ENCODE measurements around the gene EBPL. TPM values are rescaled to one million over a fixed set of nuclear protein-coding genes. Genes with fewer than 3 reads are reported as not detected.

Gene EBPL
- polyA plus RNA-seq, 3 donors = 50.4 to 58.6 (median 53.0) TPM

- DNase-seq (ENCODE audit: extremely low read depth in 1 of 11, low read depth in 9 of 11, low spot score in 4 of 11) = no peak
These were observed 2.0 kb upstream of the EBPL start for GRCh38 chr13:49693191-49693733.

DNA sequence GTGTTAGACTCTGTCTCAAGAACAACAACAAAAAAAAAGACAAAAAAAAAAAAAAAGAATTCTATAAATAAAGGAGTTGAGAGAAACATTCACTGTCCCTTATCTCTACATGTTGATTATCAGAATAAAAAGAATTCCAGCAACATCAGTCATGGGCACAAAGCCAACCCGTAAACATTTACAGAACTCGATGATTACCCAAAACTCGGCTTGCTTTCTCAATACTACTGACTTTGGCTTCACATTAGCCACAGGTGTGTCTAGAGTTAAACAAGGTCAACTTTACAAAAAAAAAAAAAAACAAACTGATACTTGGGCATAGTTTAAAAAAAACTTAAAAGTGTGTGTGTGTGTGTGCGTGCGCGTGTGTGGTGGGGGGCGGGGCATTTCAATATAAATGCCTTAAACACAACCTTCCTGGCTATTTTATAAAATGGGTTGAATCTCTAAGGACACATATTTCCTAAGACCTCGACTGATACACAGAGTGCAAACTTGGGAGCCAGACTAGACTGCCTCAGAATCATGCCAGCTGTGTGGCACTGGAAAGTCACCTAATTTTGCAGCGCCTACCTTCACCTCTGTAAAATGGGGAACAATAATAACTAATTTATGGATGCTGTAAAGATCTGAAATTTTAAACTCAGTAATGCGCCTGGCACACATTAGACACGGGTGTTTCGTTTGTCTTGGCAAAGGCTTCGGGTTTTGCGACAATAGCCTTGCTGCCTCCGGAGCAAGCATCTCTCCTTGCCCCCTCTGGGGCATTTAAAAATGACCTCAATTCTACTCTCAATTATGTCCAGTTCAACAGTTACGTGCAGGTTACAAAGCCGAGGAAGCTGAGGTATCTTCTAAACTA, 922 bp downstream of the EBPL start:
- peak in 3 of 11 donors; percentile 4 to 27 (median 6) for DNase-seq (ENCODE audit: extremely low read depth in 1 of 11, low read depth in 9 of 11, low spot score in 4 of 11)

DNA sequence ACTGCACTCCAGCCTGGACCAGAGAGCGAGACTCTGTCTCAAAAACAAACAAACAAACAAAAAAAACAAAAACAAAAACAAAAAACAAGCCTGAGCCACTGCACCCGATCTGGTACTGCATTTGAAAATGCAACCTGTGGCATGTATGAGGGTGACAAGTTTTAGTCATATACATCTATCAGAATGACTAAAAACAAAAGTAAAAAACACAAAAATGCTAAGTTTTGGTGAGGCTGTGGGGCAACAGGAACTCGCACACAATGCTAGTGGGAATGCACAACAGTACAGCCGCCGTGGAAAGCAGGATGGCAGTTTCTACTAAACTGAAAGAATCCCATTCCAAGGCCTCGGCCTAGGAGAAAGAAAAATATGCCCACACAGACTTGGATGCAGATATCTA, 7.8 kb downstream of the EBPL start:
- no peak for DNase-seq (ENCODE audit: extremely low read depth in 1 of 11, low read depth in 9 of 11, low spot score in 4 of 11)

DNA sequence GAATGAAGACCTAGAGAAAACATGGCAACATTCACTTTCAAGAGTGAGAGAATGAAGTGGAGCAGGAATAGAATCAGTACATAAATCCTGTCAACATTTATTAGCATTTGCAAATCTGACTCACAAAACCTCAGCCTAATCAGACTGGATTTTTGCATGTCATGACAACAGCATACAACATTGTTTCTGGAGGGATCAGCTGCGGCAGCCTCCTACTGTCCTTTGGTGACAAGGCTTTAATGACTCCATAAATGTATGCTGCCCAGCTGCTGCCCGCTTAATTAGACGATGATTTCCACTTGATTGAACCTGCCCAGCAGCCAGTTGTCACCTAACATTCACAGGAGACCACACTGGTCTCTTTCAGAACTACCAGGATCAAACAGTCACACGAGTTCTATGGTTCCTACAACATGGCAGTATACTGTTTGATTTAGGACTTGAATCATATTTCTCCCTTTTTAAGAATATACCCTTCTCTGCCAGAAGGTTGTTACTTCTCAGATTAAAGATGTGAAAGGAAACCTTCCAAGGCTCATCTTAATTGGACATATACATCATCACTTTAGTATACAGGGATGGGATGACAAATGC, 9.3 kb downstream of the EBPL start:
- peak in 2 of 11 donors; percentile 13 to 20 for DNase-seq (ENCODE audit: extremely low read depth in 1 of 11, low read depth in 9 of 11, low spot score in 4 of 11)

DNA sequence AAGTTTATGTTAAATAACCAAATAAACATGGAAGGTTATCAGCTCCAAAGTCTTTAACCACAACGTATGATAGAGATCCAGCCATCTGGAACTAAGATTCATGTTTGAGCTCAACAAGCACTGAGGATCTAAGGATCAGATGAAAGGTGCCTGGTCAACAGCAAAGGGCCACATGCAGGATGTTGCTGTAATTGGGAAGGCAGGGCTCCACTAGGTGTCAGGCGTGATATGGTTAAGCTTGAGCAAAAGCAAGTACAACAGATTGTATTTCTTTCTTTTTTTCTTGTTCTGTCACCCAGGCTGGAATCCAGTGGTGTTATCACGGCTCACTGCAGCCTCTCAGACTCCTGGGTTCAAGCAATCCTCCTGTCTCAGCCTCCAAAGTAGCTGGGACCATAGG, 12.0 kb downstream of the EBPL start:
- DNase-seq (ENCODE audit: extremely low read depth in 1 of 11, low read depth in 9 of 11, low spot score in 4 of 11) = no peak

- no peak for DNase-seq (ENCODE audit: extremely low read depth in 1 of 11, low read depth in 9 of 11, low spot score in 4 of 11)
These were observed 12.9 kb downstream of the EBPL start for GRCh38 chr13:49678191-49678914.

- no peak for DNase-seq (ENCODE audit: extremely low read depth in 1 of 11, low read depth in 9 of 11, low spot score in 4 of 11)
These were observed 14.5 kb downstream of the EBPL start for GRCh38 chr13:49676581-49677298.

- DNase-seq (ENCODE audit: extremely low read depth in 1 of 11, low read depth in 9 of 11, low spot score in 4 of 11) = no peak
These were observed 20.5 kb downstream of the EBPL start for GRCh38 chr13:49670828-49671227.

- DNase-seq (ENCODE audit: extremely low read depth in 1 of 11, low read depth in 9 of 11, low spot score in 4 of 11) = peak in 5 of 11 donors; percentile 35 to 71 (median 46)
These were observed 21.5 kb downstream of the EBPL start for GRCh38 chr13:49669735-49670309.

- no peak for DNase-seq (ENCODE audit: extremely low read depth in 1 of 11, low read depth in 9 of 11, low spot score in 4 of 11)
These were observed 23.5 kb downstream of the EBPL start for GRCh38 chr13:49667773-49668172.

GRCh38 chr13:49664606-49665005, 26.7 kb downstream of the EBPL start:
- no peak for DNase-seq (ENCODE audit: extremely low read depth in 1 of 11, low read depth in 9 of 11, low spot score in 4 of 11)

- no peak for DNase-seq (ENCODE audit: extremely low read depth in 1 of 11, low read depth in 9 of 11, low spot score in 4 of 11)
These were observed 34.0 kb downstream of the EBPL start for GRCh38 chr13:49657241-49657641.

DNA sequence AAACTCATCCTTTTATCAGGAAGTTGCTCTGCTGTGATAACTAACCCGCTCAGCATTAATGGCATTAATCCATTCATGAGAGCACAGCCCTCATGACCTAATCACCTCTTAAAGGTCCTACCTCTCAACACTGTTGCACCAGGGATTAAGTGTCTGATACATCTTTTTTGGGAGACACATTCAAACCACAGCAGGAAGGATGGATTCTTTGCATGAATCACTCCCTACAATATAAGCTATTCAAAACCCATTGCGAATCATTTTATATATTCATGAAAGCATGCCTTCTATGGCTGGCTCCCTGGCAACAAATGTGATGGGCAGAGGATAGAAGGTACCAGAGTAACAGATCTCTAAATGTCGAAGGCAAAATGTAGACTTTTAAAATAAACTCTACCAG, 35.4 kb downstream of the EBPL start:
- DNase-seq (ENCODE audit: extremely low read depth in 1 of 11, low read depth in 9 of 11, low spot score in 4 of 11) = no peak

GRCh38 chr13:49654011-49654410, 37.3 kb downstream of the EBPL start:
- DNase-seq (ENCODE audit: extremely low read depth in 1 of 11, low read depth in 9 of 11, low spot score in 4 of 11) = no peak

DNA sequence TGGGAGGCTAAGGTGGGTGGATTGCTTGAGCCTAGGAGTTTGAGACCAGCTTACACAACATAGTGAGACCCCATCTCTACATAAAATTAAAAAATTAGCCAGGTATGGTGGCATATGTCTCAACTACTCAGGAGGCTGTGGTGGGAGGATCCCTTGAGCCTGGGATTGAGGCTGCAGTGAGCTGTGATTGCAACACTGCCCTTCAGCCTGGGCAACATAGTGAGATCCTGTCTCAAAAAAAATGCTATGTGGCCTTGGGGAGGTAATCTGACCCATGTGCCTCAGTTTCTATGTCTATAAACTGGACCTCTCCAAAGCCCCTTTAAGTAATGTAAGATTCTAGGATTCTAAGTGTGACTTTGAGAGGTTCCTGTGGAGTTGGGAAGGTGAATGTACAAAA, 37.8 kb downstream of the EBPL start:
- DNase-seq (ENCODE audit: extremely low read depth in 1 of 11, low read depth in 9 of 11, low spot score in 4 of 11) = no peak

DNA sequence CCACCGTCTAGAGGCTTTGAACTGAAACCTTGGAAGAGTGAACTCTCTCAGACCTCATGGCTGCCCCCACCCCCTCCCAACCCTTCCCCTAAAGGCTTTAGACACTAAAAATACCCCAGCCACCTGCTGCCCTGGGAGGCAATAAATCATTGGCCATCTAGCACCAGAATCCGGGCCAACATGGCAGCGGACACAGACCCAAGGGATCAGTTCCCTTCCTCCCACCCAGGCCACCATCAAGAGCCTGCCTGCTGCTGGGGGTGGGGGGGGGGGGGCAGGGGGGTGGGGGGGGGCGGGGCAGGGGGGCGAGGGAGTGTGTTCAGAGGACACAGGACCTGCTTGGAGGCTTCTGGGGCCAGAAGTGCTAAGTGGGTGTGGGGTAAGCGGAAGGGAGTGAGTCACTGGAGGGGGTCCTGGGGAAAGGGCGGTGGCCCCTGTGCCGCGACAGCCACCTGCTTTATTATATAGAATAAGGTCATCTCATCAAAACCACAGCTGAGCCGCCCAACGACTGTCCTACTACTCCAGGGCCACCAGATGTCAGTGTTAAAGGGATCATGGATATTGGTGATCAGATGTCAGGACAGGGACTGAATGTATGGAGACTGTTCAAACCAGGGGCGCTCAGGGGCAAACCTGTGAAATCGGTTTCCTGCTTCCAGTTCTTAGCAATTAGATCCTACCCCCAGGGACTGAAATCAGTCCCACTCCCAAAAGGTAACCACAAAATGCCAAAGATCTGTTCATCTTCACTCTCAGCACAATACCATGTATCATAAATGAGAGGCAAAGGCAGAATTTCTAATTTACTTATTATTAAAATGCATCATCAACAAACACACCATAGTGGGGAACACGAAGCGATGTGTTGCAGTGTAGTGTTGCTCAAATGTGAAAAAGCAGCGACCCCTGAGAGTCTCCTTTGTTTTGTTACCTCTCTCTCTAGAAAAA, 38.7 kb downstream of the EBPL start:
- no peak for DNase-seq (ENCODE audit: extremely low read depth in 1 of 11, low read depth in 9 of 11, low spot score in 4 of 11)

DNA sequence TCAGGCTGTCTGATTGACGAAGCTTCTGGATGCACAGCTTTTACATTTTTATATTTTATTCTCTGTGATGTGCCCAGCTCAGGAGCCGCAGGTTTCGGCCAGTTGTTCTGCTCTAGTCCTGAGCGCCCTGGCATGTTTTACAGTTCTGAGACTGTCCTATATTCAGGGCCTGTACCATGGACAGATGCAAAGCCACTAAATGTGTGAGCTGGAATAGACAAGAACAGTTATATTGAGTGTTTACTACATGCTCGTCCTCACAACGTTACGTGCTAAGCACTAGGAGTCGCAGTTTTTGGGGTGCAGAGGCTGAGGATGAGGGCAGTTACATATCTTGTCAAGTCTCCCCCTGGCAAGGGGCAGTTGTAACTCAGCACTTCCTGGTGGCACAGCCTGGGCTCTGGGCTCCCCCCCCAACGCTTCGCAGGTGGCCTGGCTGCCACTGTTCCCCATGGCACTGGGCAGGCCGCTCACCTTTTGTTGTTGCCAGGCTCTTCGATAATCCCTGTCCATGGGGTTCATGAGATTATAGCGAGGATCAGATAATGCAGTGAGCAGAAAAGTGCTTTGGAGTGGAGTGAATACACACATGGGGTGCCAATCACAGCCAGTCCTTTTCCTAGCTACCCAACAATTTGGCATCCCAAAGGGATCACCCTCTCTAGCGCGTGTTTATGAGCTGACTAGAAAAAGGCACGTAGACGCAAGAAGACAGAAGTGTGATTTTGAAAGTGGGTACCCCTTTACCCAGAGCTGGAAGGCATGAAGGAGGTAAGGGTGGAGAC, 39.5 kb downstream of the EBPL start:
- no peak for DNase-seq (ENCODE audit: extremely low read depth in 1 of 11, low read depth in 9 of 11, low spot score in 4 of 11)
